Subcutaneous adipose tissue (tissue), 4 donors: Measurements from ENCODE around the gene KLHL11. TPM values are rescaled to one million over a fixed set of nuclear protein-coding genes. Genes with fewer than 3 reads are reported as not detected.

ENCODE experiments used
- CTCF ChIP-seq: fragments of 450-650 bp; IDR thresholded peaks from one replicate; pipeline ENCODE4 v1.5.1; 2016; ENCODE audit warnings: low read depth, mild to moderate bottlenecking, control low read depth, antibody characterized with exemption, moderate library complexity
- total RNA-seq, 4 donors: library from RNA; depleted of rRNA; stranded (reverse); fragments of >200 nt; gene quantifications; one replicate each; pipeline ENCODE4 v1.1.0, GENCODE V29; 2016

Gene KLHL11
- total RNA-seq, 4 donors from 2014 or later: 15.1 to 20.5 (median 17.8) TPM

GRCh38 chr17:41868568-41868967 lies 3.3 kb upstream of the KLHL11 start:
- TF ChIP-seq CTCF: no peak

GRCh38 chr17:41865596-41865893 lies 322 bp upstream of the KLHL11 start:
- TF ChIP-seq CTCF: no peak

GRCh38 chr17:41864498-41864835 lies 756 bp downstream of the KLHL11 start:
- no peak for TF ChIP-seq CTCF

GRCh38 chr17:41863074-41863848 lies 2.0 kb downstream of the KLHL11 start:
- no peak for TF ChIP-seq CTCF

- no peak for TF ChIP-seq CTCF
Measured at GRCh38 chr17:41860254-41860931, 4.8 kb downstream of the KLHL11 start.

- TF ChIP-seq CTCF: no peak
Measured at GRCh38 chr17:41849251-41849990, 15.8 kb downstream of the KLHL11 start.

GRCh38 chr17:41848788-41849187 lies 16.4 kb downstream of the KLHL11 start:
- no peak for TF ChIP-seq CTCF
